ENCODE measurements around the gene CATSPERB.
"Not testable (repeated sequence)": the region's sequence is repeated elsewhere in the genome, so short reads cannot be mapped to it uniquely, and the experiment has no call there.

Gene CATSPERB

DNA sequence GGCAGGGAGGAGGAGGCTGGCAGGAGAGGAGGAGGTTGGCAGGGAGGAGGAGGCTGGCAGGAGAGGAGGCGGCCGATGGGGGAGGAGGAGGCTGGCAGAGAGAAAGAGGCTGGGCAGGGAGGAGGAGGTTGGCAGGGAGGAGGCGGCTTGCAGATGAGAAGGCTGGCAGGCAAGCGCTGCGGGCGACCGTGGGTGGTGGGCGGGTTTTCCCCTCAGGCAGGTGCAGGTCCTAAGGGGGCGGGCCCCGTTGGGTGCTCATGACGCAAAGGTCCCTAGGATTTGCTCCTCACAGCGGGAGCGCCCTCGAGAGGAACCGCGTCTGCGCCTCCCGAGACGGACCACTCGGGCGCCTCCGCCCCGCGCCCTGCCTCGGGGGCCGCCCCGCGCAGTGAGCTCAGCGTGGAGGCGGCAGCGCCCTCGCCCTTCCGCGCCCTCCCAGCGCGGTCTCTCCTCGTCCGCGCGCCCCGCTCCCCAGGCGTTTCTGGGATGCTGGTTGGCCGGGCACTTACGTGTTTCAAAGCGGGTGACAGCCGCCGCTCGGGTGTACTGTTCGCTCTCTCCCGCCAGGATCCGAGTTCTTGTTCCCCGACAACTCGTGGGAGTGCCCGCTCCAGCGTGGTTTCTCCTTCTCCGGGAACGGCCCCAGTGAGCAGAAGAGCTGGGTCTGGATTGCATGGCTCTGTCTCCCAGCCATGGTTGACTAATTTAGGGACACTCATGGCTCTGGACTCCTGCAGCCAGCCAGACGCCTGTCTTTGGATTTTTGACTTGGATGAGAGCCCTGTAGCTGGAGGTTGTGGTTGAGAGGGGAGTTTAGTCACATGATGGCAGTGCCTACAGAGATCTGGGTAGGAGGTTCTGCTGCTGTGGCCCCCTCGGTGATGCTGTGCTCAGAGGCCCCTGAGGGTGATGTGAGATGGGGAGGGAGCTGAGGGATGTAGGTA is 157.7 kb downstream of the CATSPERB start:
- DNase-seq: peak; percentile 96

DNA sequence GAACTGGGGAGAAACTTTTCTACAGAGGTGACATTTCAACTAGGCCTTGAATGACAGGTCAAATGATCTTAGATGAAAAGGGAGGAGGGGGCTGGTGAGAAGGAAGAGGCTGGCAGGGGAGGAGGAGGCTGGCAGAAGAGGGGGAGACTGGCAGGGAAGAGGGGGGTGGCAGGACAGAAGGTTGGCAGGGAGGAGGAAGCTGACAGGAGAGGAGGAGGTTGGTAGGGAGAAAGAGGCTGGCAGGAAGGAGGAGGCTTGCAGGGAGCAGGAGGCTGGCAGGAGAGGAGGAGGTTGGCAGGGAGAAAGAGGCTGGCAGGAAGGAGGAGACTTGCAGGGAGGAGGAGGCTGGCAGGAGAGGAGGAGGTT is 158.4 kb downstream of the CATSPERB start:
- DNase-seq: no peak

DNA sequence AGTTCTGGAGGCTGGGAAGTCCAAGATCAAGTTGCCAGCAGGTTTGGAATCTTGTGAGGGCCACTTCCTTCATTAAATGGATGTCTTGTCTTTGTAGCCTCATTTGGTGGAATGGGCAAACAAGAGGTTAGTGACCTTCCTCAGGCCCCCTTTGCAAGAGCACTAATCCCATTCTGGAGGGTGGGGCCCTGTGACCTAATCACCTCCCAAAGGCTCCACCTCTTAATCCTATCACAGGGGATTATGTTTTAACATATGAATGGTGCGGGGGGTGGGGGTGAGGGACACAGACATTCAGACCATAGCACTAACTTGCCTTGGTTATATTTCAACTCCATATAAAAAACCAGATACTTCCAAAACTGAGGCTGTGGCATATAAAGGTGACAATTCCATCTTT is 161.9 kb downstream of the CATSPERB start:
- no peak for DNase-seq

DNA sequence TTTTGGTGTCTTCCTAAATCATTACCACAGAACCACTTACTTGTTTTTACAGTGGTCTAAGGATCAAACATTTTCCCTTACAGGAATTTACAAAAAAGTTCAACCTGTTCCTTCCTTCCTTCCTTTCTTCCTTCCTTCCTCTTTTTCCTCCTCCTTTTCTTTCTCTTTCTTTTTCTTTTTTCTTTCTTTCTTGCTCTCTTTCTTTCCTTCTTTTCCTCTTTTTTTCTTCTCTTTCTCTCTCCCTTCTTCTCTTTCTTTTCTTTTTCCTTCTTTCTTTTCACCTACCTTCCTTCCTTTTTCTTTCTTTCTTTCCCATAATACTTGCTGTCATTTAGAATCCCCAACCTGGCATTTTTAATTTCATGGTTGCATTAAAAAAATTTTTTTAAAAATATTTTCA is 162.6 kb downstream of the CATSPERB start:
- DNase-seq: no peak

- DNase-seq: no peak
Observed at GRCh38 chr14:91568626-91569025, 163.3 kb downstream of the CATSPERB start.

DNA sequence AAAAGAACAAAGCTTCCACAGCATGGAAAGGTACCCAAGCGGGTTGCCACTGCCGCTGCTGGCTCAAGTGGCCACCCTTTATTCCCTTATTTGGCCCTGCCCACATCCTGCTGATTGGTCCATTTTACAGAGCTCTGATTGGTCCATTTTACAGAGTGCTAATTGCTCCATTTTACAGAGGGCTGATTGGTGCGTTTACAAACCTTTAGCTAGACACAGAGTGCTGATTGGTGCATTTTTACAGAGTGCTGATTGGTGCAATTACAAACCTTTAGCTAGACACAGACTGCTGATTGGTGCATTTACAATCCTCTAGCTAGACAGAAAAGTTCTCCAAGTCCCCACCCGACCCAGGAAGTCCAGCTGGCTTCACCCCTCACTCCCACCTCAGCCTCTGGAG is 164.1 kb downstream of the CATSPERB start:
- DNase-seq: not testable (repeated sequence)

GRCh38 chr14:91555531-91555930 is 176.4 kb downstream of the CATSPERB start:
- no peak for DNase-seq

DNA sequence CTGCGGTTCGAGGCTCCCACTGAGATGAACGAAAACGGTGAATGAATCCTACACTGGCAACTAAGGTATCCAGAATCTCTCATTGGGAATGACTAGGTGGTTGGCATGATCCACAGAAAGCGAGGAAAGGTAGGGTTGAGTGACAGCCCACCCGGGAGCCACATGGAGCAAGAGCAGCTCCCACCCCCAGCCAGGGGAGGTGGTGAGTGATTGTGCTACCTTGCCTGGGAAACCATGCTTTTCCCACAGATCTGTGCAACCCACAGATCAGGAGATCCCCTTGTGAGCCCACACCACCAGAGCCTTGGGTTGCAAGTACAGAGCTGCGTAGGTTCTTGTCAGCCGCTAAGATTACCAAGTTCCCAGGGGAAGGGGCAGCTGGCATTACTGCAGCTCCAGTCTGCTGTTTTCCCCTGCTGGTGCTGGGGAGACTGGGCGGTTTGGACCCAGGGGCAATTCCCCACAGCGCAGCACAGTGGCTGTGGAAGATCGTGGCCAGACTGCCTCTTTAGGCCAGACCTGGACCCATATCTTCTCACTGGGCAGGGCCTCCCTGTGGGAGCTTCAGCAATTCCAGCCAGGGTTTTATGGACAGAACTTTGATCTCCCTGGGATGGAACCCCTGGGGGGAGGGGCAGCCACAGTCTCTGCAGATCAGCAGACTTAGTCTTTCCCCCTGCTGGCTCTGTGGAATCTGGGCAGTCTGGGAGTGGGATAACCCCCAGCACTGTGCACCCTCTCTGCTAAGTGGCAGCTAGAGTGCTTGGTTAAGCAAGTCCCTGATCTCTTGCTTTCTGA is 177.2 kb downstream of the CATSPERB start:
- DNase-seq: no peak

GRCh38 chr14:91548108-91548507 is 183.8 kb downstream of the CATSPERB start:
- no peak for DNase-seq

DNA sequence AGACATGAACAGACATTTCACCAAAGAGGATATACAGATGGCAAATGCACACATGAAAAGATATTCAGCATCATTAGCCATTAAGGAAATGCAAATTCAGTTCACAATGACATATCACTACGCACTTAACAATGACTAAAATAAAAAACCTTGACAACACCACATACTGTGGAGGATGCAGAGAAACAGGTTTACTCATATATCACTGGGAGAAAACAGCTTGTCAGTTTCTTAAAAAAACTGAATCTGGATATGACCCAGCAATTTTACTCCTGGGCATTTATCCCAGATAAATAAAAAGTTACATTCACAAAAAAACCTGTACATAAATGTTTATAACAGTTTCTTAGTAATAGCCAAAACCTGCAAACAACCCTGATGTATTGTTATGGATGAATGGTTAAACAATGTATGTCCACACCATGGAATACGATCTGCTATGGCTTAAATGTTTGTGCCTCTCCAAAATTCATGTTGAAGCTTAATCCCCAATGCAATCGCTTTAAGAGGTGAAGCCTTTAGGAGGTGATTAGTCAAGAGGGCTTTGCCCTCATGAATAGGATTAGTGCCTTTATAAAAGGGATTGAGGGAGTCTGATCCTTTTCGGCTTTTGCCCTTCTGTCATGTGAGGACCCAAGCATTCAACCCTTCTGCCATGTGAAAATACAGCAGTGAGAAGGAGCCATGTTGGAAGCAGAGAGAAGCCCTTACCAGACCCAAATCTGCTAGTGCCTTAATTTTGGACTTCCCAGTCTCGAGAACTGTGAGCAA is 185.8 kb downstream of the CATSPERB start:
- no peak for DNase-seq

- no peak for DNase-seq
Observed at GRCh38 chr14:91545204-91545603, 186.7 kb downstream of the CATSPERB start.

DNA sequence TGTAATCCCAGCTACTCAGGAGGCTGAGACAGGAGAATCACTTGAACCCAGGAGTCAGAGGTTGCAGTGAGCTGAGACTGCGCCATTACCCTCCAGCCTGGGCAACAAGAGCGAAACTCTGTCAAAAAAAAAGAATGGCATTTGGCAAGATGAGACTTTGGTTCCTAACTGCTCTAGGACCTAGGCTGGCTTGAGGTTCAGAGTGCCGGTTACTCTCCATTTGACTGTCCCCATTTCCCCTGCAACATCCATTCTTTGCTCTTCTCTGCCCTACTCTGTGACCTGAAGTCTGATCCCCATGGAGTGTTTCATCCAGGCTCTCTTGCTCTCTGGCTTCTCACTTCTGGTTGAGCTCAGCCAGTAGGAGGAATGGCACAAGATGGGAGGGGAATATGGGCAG is 195.6 kb downstream of the CATSPERB start:
- DNase-seq: no peak

GRCh38 chr14:91534059-91534458 is 197.8 kb downstream of the CATSPERB start:
- not testable (repeated sequence) for DNase-seq

DNA sequence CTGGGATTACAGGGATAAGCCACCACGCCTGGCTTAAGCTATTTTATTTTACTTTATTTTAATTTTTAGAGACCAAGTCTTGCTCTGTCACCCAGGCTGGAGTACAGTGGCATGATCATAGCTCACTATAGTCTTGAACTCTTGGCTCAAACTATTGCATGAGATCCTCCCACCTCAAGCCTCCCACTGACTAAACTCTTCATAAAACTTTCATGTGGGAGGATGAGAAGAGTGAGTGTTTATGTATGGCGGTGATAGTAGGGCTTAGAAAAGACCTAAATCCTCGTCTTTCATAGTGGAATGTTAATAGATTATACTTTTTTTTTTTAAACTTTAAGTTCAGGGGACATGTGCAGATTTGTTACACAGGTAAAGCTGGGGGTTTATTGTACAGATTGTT is 198.3 kb downstream of the CATSPERB start:
- DNase-seq: no peak
